IgD-negative memory B cell (primary cell): ENCODE results near the gene THOC6. TPM values are rescaled to one million over a fixed set of nuclear protein-coding genes. Genes with fewer than 3 reads are reported as not detected.
A peak's percentile ranks its signal among the peaks of the same experiment; 100 is the strongest.

ENCODE experiments used
- H3K27ac Mint-ChIP-seq, 3 donors: one replicate each; pipeline ENCODE4 v1.8.0; 2020 to 2022; ENCODE audit warnings: mild to moderate bottlenecking in 3 of 3, mixed read lengths in 3 of 3, moderate library complexity in 1 of 3
- H3K27me3 Mint-ChIP-seq: one replicate; pipeline ENCODE4 v1.8.0; 2021; ENCODE audit warnings: mixed read lengths
- H3K36me3 Mint-ChIP-seq: one replicate; pipeline ENCODE4 v1.8.0; 2020; ENCODE audit warnings: mild to moderate bottlenecking, mixed read lengths
- H3K4me1 Mint-ChIP-seq, 3 donors: one replicate each; pipeline ENCODE4 v1.8.0; 2020 to 2022; ENCODE audit warnings: mixed read lengths in 3 of 3, mild to moderate bottlenecking in 1 of 3
- H3K4me3 Mint-ChIP-seq, 4 donors: one replicate each; pipeline ENCODE4 v1.8.0; 2020 to 2022; ENCODE audit warnings: mild to moderate bottlenecking in 4 of 4, mixed read lengths in 4 of 4, moderate library complexity in 3 of 4
- H3K9me3 Mint-ChIP-seq, 3 donors: one replicate each; pipeline ENCODE4 v1.8.0; 2020 to 2021; ENCODE audit warnings: mixed read lengths in 3 of 3, mild to moderate bottlenecking in 1 of 3
- polyA plus RNA-seq: library from polyadenylated mRNA; unstranded; fragments of 300-500 nt; fragmentation: Illumina TruSeq; gene quantifications from one replicate; pipeline ENCODE4 v1.2.3, GENCODE V29; 2021

THOC6 gene
- 48.2 TPM for polyA plus RNA-seq

GRCh38 chr16:3023669-3024478 lies at the start of gene THOC6, which contains the start of gene HCFC1R1:
Gene THOC6, plus strand, starts transcription at chr16:3024035. Its CDS starts 292 bp downstream, at chr16:3024327.
Gene HCFC1R1, minus strand, starts transcription at chr16:3023942. Its CDS starts 1 bp downstream, at chr16:3023941.
- Mint-ChIP-seq H3K4me3 (peak within 1 kb of the TSS; percentile 85 to 99 (median 94)), H3K27ac (peak within 1 kb of the TSS; percentile 88 to 97 (median 96)), H3K4me1 (peaks cover 24 to 26% (median 25%) of the 10 kb centered on the region in 3 donors), H3K27me3 (peaks cover 1% of the 10 kb centered on the region), H3K36me3 (peaks cover 7% of the 10 kb centered on the region), H3K9me3 (no peaks in the 10 kb centered on the region)

DNA sequence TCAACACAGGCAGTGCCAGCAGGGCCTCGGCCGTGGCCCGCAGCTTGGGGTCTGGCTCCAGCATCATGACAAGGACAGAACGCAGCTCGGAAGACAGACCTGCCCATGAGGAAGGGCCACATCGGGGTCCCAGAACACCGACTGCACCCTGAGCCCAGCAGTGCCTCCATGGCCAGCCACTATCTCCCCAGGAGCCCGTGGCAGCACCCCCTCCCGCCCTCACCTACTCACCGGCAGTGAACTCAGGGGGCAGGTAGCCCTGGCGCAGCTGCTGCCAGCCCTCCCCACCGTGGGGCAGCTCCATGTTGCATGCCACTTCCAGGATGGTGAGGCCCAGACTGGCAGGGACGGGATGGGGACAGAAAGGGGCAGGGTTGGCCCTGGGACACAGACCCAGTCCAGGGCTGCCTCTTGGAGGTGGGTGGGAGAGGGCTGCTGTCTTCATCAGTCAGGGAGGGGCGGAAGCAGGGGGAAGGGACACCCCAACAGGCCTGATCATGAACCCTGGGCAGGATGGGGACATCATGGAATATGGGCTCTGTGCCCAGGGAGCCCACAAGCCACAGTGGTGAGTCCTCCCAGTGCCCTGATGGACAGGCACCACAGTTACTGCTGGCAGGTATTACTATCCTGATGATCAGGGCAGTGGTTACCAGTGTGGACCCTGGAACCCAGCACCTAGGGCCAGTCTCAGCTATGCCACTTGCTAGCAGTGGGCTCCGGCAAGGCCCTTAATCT lies 49.3 kb upstream of the THOC6 start:
- peaks cover 4% of the 10 kb centered on the region for H3K36me3 Mint-ChIP-seq

GRCh38 chr16:2975161-2975795 lies 48.6 kb upstream of the THOC6 start:
- H3K27me3 Mint-ChIP-seq, result peaks cover 7% of the 10 kb centered on the region
- H3K4me1 Mint-ChIP-seq, result peaks cover 0 to 5% (median 0%) of the 10 kb centered on the region in 3 donors
- peaks cover 4% of the 10 kb centered on the region for H3K36me3 Mint-ChIP-seq
- no peak overlapping the region for H3K4me3 Mint-ChIP-seq
- H3K9me3 Mint-ChIP-seq, result no peaks in the 10 kb centered on the region
- H3K27ac Mint-ChIP-seq, result no peak overlapping the region

More for the DNA sequence above, 49.3 kb upstream of the THOC6 start:
- Mint-ChIP-seq H3K4me1 (peaks cover 0 to 3% (median 0%) of the 10 kb centered on the region in 3 donors), H3K4me3 (no peak overlapping the region), H3K27ac (no peak overlapping the region), H3K9me3 (no peaks in the 10 kb centered on the region), H3K27me3 (peaks cover 7% of the 10 kb centered on the region)

GRCh38 chr16:2976201-2976600 lies 47.6 kb upstream of the THOC6 start:
- no peaks in the 10 kb centered on the region for H3K9me3 Mint-ChIP-seq
- H3K4me1 Mint-ChIP-seq, result peaks cover 0 to 7% (median 0%) of the 10 kb centered on the region in 3 donors
- no peak overlapping the region for H3K27ac Mint-ChIP-seq
- H3K36me3 Mint-ChIP-seq, result no peaks in the 10 kb centered on the region
- H3K27me3 Mint-ChIP-seq, result peaks cover 7% of the 10 kb centered on the region
- H3K4me3 Mint-ChIP-seq, result no peak overlapping the region

- H3K9me3 Mint-ChIP-seq, result no peaks in the 10 kb centered on the region
- H3K36me3 Mint-ChIP-seq, result no peaks in the 10 kb centered on the region
- H3K4me1 Mint-ChIP-seq, result peaks cover 0 to 9% (median under 1%) of the 10 kb centered on the region in 3 donors
- H3K27me3 Mint-ChIP-seq, result peaks cover 7% of the 10 kb centered on the region
- H3K27ac Mint-ChIP-seq, result no peak overlapping the region
- peak overlapping the region in 1 of 4 donors; percentile 50 for H3K4me3 Mint-ChIP-seq
Measured at GRCh38 chr16:2976673-2977072, 47.2 kb upstream of the THOC6 start.

GRCh38 chr16:2977440-2977839 lies 46.4 kb upstream of the THOC6 start:
- H3K36me3 Mint-ChIP-seq, result no peaks in the 10 kb centered on the region
- H3K4me3 Mint-ChIP-seq, result peak overlapping the region in 1 of 4 donors; percentile 50
- H3K4me1 Mint-ChIP-seq, result peaks cover 0 to 12% (median 2%) of the 10 kb centered on the region in 3 donors
- H3K27ac Mint-ChIP-seq, result no peak overlapping the region
- no peaks in the 10 kb centered on the region for H3K9me3 Mint-ChIP-seq
- peaks cover 3% of the 10 kb centered on the region for H3K27me3 Mint-ChIP-seq

GRCh38 chr16:2979669-2980226 lies 44.1 kb upstream of the THOC6 start:
- Mint-ChIP-seq H3K4me1 (peaks cover 0 to 17% (median 8%) of the 10 kb centered on the region in 3 donors), H3K4me3 (peak overlapping the region; percentile 17 to 90 (median 75)), H3K27me3 (no peaks in the 10 kb centered on the region), H3K27ac (no peak overlapping the region), H3K36me3 (no peaks in the 10 kb centered on the region), H3K9me3 (no peaks in the 10 kb centered on the region)

DNA sequence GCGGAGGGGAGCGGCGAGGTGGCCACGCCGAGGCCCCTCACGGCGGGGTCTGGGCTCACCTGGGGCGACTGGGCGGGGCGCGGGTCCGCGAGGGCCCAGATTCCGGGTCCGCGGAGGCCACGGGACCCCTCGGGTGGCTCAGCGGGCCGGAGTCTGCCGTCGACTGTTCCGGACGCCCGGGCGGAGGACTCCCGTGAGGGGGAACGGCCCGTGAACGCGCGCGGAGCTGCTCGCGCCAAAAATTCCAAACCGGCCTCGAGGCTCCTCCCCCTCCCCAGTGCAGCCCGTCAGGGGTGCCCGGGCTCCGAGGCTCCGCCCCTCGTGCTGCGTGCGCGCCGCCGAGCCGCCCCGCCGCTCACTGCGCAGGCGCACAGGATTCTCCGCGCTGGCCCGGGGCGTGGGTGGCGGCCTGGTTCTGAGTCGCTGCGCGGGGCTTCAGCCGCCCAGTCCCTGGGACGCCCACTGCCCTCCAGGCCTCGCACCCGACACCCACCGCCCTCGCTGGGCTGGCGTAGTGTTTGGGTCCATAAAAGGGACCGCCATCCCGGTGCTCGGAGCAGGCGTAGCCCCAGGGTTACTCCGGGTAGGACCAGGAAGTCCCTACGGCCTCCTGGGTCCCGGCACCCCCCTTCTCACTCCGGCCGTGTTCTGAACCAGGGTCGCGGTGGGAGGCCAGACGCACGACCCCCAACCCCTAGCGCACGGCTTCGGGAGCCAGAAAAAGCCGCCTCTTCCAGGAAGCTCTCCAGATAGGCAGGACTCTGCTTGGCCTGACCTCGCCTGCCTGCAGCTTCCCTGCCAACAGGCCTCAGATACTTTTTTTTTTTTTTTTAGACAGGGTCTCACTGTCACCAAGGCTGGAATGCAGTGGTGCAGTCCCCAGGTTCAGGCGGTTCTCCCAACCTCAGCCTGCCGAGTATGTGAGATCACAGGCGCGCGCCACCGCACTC lies 43.3 kb upstream of the THOC6 start, which contains the start of gene PKMYT1:
Gene PKMYT1 (minus strand): TSS at position 220 of the 950 bp plus-strand sequence. CDS start 789 bp downstream, outside the sequence.
- H3K4me1 Mint-ChIP-seq, result peaks cover 0 to 17% (median 8%) of the 10 kb centered on the region in 3 donors
- H3K27ac Mint-ChIP-seq, result peak within 1 kb of the TSS in 2 of 3 donors; percentile 76 to 80
- no peaks in the 10 kb centered on the region for H3K36me3 Mint-ChIP-seq
- H3K4me3 Mint-ChIP-seq, result peak within 1 kb of the TSS; percentile 66 to 92 (median 86)
- no peaks in the 10 kb centered on the region for H3K9me3 Mint-ChIP-seq
- H3K27me3 Mint-ChIP-seq, result no peaks in the 10 kb centered on the region

GRCh38 chr16:2981177-2981898 lies 42.5 kb upstream of the THOC6 start:
- no peaks in the 10 kb centered on the region for H3K27me3 Mint-ChIP-seq
- H3K27ac Mint-ChIP-seq, result peak overlapping the region; percentile 62 to 88 (median 80)
- peak overlapping the region; percentile 66 to 92 (median 86) for H3K4me3 Mint-ChIP-seq
- H3K9me3 Mint-ChIP-seq, result no peaks in the 10 kb centered on the region
- H3K4me1 Mint-ChIP-seq, result peaks cover 0 to 17% (median 8%) of the 10 kb centered on the region in 3 donors
- H3K36me3 Mint-ChIP-seq, result no peaks in the 10 kb centered on the region

DNA sequence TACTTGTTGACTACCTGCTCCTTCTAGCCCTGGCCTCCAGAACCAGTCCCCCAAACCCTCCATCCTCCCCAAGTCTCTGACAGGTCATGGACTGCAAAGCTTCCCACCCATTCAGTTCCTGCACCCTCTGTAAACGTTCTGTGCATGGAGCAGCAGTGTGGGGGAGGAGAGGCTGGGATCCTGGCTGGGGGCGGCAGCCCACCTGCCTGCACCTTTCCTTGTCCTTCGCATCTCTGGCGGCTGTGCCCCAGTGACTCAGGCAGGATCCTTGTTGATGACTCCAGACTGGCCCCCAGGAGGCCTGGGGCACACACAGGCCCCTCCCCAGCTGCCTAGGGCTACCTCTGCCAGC lies 42.0 kb upstream of the THOC6 start:
- Mint-ChIP-seq H3K4me3 (peak overlapping the region; percentile 51 to 89 (median 69)), H3K27ac (peak overlapping the region in 2 of 3 donors; percentile 62 to 88), H3K36me3 (no peaks in the 10 kb centered on the region), H3K27me3 (no peaks in the 10 kb centered on the region), H3K4me1 (peaks cover 0 to 17% (median 8%) of the 10 kb centered on the region in 3 donors), H3K9me3 (no peaks in the 10 kb centered on the region)

DNA sequence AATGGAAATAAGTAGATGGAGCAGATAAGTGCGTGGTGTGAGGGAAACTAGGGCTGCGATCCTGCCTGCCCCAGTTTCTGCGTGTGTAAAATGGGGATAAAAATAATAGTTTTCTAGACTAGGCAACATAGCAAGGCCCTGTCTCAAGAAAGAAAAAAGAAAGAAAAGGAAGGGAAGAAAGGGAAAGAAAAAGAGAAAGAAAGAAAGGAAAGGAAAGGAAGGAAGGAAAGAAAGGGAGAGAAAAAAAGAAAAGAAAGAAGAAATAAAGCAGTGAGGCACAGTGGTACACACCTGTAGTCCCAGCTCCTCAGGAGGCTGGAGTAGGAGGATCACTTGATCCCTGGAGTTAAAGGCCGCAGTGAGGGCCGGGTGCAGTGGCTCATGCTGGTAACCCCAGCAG lies 41.4 kb upstream of the THOC6 start:
- Mint-ChIP-seq H3K4me3 (peak overlapping the region in 3 of 4 donors; percentile 51 to 66 (median 63)), H3K36me3 (no peaks in the 10 kb centered on the region), H3K27me3 (no peaks in the 10 kb centered on the region), H3K27ac (peak overlapping the region in 1 of 3 donors; percentile 13), H3K9me3 (no peaks in the 10 kb centered on the region), H3K4me1 (peaks cover 0 to 17% (median 8%) of the 10 kb centered on the region in 3 donors)

DNA sequence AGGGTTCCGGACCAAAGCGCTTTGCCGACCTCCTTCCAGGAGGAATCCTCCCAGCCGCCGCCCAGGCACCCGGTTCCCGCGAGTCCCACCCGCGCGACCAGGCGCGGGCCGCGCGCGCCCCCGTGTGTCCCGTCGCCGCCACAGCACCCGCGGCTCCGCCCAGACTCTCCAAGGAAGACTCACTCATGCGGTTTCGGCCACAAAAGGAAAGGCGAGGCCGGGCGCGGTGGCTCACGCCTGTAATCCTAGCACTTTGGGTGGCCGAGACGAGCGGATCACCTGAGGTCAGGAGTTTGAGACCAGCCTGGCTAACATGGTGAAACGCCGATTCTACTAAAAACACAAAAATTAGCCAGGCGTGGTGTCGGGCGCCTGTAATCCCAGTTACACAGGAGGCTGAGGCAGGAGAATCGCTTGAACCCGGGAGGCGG lies 40.1 kb upstream of the THOC6 start:
- Mint-ChIP-seq H3K27me3 (no peaks in the 10 kb centered on the region), H3K4me1 (peaks cover 0 to 17% (median 8%) of the 10 kb centered on the region in 3 donors), H3K36me3 (no peaks in the 10 kb centered on the region), H3K9me3 (no peaks in the 10 kb centered on the region), H3K4me3 (peak overlapping the region; percentile 34 to 82 (median 54)), H3K27ac (no peak overlapping the region)

DNA sequence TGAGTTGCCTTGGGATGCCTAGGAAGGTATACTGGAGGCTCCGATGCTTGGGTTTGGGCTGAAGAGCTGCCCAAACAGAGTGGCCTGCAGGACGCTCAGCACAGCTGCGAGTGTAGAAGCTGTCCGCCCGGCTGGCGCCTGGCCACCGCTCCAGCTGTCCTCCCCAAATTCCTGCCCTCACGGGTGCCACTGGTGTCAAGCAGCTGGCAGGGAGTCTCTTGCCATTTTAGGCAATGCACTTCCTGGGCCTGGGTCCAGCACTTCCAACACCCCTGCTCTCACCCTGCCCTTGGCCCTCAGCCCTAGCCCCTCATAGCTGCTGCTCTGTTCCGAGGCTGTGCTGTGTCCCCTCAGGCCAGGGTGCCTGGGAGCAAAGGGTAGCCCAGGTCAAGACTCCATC lies 38.4 kb upstream of the THOC6 start:
- Mint-ChIP-seq H3K27ac (no peak overlapping the region), H3K9me3 (no peaks in the 10 kb centered on the region), H3K27me3 (no peaks in the 10 kb centered on the region), H3K4me1 (peaks cover 0 to 16% (median 8%) of the 10 kb centered on the region in 3 donors), H3K4me3 (no peak overlapping the region), H3K36me3 (no peaks in the 10 kb centered on the region)
